Thyroid gland (tissue), 4 donors: Measurements from ENCODE around the gene EEF2. TPM values are rescaled to one million over a fixed set of nuclear protein-coding genes. Genes with fewer than 3 reads are reported as not detected.
"Not testable (repeated sequence)": the region's sequence is repeated elsewhere in the genome, so short reads cannot be mapped to it uniquely, and the experiment has no call there.

Experiments used
- DNase-seq, 2 donors: peaks; one replicate each; pipeline ENCODE4 v3.0.0-alpha.2; 2019
- H3K27ac ChIP-seq, 3 donors: fragments of 200-600 bp; sonication (generic); 1 replicate in 2 of 3; 2 replicates in 1 of 3; pipeline ENCODE4 v1.5.1; 2016 to 2019; ENCODE audit warnings: mild to moderate bottlenecking in 1 of 3, moderate library complexity in 1 of 3
- H3K27me3 ChIP-seq: fragments of 200-600 bp; sonication (generic); one replicate; pipeline ENCODE4 v1.5.1; 2019
- H3K36me3 ChIP-seq, 2 donors: fragments of 200-600 bp; sonication (generic); one replicate each; pipeline ENCODE4 v1.5.1; 2016 to 2019
- H3K4me1 ChIP-seq, 2 donors: fragments of 200-600 bp; sonication (generic); one replicate each; pipeline ENCODE4 v1.5.1; 2017 to 2019
- H3K4me3 ChIP-seq, 3 donors: fragments of 200-600 bp; sonication (generic); replicated peaks in 1 of 3; 1 replicate in 2 of 3; 2 replicates in 1 of 3; pipeline ENCODE4 v1.5.1; 2016; ENCODE audit warnings: mild to moderate bottlenecking in 1 of 3
- H3K9me3 ChIP-seq: fragments of 200-600 bp; sonication (generic); one replicate; pipeline ENCODE4 v1.5.1; 2017
- CTCF ChIP-seq, 6 experiments: fragments of 200-600 bp in 3 of 6; fragments of 450-650 bp in 3 of 6; sonication (generic) in 3 of 6; IDR thresholded peaks; one replicate each; pipeline ENCODE4 v1.5.1; 2016 to 2019; ENCODE audit warnings: antibody characterized with exemption in 6 of 6, mild to moderate bottlenecking in 2 of 6, inconsistent platforms in 1 of 6, moderate library complexity in 1 of 6
- POLR2A ChIP-seq, 2 donors: fragments of 450-650 bp; IDR thresholded peaks; one replicate each; pipeline ENCODE4 v1.6.1; 2017; ENCODE audit warnings: antibody characterized with exemption in 2 of 2, mild to moderate bottlenecking in 2 of 2, moderate library complexity in 1 of 2
- WGBS, 2 donors: methylation state at CpG; one replicate each; pipeline ENCODE4 v1.1.5; 2017; 5-methylcytosine and 5-hydroxymethylcytosine counted together
- intact Hi-C: fragments of 100-400 bp; cut with DNase I; formaldehyde crosslinking; loops from one replicate; pipeline ENCODE4 v1.15.1; 2023
- total RNA-seq, 4 donors: library from RNA; depleted of rRNA; stranded (reverse); fragments of >200 nt; gene quantifications; one replicate each; pipeline ENCODE4 v1.2.3, GENCODE V29; 2016

EEF2 gene
- total RNA-seq, 4 donors from 2014 or later: 1,432 to 2,189 (median 1,729) TPM

DNA sequence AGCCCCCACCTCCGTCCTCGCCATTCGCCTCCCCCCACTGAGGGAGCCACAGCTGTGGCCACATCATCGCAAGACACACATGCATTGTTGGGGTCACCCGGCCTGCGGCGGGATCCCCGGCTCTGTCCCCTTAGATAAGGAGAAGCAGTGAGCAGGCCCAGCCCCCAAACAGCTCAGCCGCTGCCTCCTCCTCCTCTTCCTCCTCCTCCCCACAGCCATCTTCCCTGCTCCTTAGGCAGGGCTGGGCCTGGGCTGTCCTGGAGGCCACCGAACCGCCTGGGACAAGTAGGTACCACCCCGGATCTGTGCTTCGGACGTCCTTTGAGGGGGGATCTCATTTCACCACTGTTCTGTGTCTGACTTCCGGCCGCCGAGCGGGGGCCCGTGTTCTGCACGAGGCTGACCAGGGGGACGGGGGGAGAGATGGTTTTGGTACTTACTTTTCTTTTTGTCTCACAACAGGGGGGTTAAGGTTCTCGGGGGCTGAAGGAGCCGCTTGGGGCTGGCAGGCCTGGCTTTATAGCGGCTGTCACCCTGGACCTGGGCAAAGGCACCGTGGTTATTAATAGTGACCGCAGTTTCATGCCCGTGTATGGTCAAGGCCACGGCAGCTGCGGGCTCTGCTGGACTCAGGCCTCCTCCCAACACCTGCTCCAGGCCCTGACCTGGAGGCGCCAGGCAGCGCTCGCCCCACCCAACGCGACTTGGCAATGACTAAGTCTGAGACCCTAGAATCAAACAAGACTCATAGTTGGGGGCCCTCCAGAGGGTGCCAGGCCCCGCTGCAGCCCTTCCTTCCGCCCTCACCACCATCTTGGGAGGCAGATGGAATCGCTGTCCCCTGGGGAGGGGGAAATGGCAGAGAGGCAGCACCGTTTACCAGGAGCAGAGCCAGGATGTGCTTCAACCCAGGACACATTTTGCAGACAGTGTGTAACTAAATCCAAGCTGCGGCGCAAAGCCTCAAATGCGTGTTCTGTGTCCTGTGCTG, 34.1 kb downstream of the EEF2 start:
- WGBS, 2 donors: 52 to 54% methylated on average over 18 to 19 of the region's 41 CpGs
- Histone ChIP-seq H3K27ac (no peak overlapping the region), H3K4me3 (no peak overlapping the region), H3K27me3 (no peaks in the 10 kb centered on the region), H3K4me1 (no peaks in the 10 kb centered on the region), H3K36me3 (no peaks in the 10 kb centered on the region), H3K9me3 (no peaks in the 10 kb centered on the region)
- TF ChIP-seq POLR2A (IDR thresholded peaks at IDR 0.05): no peak
- no peak for TF ChIP-seq CTCF (IDR thresholded peaks at IDR 0.05)
- intact Hi-C loops: no loop called here
- DNase-seq: no peak

DNA sequence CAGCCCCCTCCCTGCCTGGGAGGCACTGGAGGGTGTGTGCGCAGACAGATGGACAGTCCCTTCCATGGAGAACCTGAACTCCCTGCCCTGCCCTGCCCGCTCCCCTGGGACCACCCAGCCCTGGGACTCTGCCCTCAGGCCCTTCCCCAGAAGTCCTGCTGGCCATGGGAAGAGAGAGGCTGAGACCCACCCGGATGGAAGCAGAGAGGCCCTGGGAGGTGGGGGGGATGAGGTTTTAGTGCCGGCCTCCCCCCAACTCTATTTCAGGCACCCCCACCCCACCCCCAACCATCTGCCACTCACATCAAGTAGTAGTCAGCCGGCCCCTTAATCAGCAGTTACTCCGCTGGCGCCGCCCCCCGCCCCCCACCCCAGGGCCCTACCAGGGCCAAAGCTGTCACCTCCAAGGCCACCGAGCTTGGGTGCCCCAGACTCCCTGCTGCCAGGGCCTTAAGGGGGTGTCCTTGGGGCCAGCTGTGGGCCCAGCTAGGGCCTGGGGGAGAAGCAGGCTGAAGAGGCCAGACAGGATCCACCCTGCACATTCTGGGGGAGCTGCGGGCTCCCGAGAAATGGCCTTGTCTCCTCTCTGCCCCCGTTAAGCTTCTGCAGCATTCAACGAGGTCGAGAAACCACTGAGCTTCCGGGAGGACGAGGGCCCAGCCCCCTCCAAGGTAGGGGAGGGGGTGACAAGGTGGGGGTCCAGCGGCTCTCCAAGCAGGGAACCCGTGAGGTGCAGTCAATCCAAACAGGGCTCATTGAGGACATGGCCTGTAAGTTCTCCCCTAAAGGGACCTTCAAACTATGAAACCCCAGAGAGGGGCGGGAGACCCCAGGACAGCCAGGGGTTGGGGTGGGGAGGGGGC, 35.0 kb downstream of the EEF2 start:
- TF ChIP-seq CTCF (IDR thresholded peaks at IDR 0.05) (no peak), POLR2A (IDR thresholded peaks at IDR 0.05) (no peak)
- DNase-seq: no peak
- H3K4me1 ChIP-seq: no peaks in the 10 kb centered on the region
- H3K9me3 ChIP-seq: no peaks in the 10 kb centered on the region
- no peak overlapping the region for H3K4me3 ChIP-seq
- intact Hi-C loops: no loop called here
- WGBS, 2 donors: 26 to 58% methylated on average over 6 to 7 of the region's 20 CpGs
- H3K27ac ChIP-seq: no peak overlapping the region
- no peaks in the 10 kb centered on the region for H3K36me3 ChIP-seq
- H3K27me3 ChIP-seq: no peaks in the 10 kb centered on the region

DNA sequence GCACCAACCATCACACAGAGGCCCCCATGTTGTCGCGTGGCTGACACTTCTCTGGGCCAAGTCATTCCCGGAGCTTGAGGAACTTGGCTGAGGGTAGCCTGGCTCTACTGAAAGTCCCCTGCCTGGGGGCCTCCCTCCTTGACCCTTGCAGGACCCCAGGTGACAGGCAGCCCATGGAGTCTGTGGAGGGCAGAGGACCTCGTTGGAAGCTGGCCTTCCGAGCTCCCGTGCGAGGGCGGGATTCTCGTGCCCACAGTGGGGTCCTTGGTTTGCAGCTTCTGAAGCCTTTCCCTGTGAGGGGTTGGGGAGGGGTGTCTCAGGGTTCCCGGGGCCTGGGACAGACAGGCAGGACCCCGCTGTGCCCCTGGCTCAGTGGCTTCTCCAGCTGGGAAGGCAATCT, 36.0 kb downstream of the EEF2 start:
- no peaks in the 10 kb centered on the region for H3K4me1 ChIP-seq
- no peaks in the 10 kb centered on the region for H3K27me3 ChIP-seq
- no peak for DNase-seq
- WGBS, 2 donors: 61 to 83% methylated on average over 3 to 8 of the region's 11 CpGs
- H3K9me3 ChIP-seq: no peaks in the 10 kb centered on the region
- TF ChIP-seq POLR2A (IDR thresholded peaks at IDR 0.05) (no peak), CTCF (IDR thresholded peaks at IDR 0.05) (no peak)
- H3K4me3 ChIP-seq: no peak overlapping the region
- intact Hi-C loops: no loop called here
- H3K36me3 ChIP-seq: no peaks in the 10 kb centered on the region
- H3K27ac ChIP-seq: no peak overlapping the region

GRCh38 chr19:3947316-3947933, 37.8 kb downstream of the EEF2 start:
- WGBS, 2 donors: 88 to 89% methylated on average over 15 of the region's 15 CpGs
- H3K9me3 ChIP-seq, H3K4me1 ChIP-seq, H3K27ac ChIP-seq, H3K4me3 ChIP-seq, intact Hi-C loops, DNase-seq, H3K36me3 ChIP-seq, H3K27me3 ChIP-seq: not testable (repeated sequence)

DNA sequence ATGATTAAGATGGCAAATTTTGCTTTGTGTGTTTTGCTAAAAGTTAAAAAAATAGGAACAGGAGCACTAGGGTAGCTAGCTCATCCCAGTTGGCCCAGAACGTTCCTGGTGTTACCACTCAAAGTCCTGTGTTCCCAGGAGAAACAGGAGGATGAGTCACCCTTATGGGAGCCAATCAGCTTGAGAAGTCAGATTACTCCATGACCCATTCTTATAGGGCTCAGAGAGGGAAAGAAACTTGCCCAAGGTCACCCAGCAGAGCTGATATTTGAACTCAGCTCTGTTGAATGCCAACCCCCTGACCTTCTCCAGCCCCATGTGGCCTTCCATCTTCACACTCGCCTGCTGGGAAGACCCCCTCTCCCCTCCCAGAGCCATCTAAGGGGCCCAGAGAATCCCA, 39.4 kb downstream of the EEF2 start:
- no peaks in the 10 kb centered on the region for H3K9me3 ChIP-seq
- no peaks in the 10 kb centered on the region for H3K4me1 ChIP-seq
- intact Hi-C loops: no loop called here
- no peaks in the 10 kb centered on the region for H3K36me3 ChIP-seq
- no peaks in the 10 kb centered on the region for H3K27me3 ChIP-seq
- TF ChIP-seq POLR2A (IDR thresholded peaks at IDR 0.05): no peak
- no peak for TF ChIP-seq CTCF (IDR thresholded peaks at IDR 0.05)
- H3K4me3 ChIP-seq: no peak overlapping the region
- DNase-seq: no peak
- 42% methylated on average over 2 of the region's 2 CpGs for WGBS, 2 donors
- no peak overlapping the region for H3K27ac ChIP-seq
